GM15510 (cell line): ENCODE results near the gene SHISA3.

ENCODE experiments used
- POLR2A ChIP-seq: IDR thresholded peaks from 3 replicates; pipeline ENCODE4 v1.6.1; 2011; ENCODE audit warnings: borderline replicate concordance; ENCODE audit not compliant: insufficient read length; ENCODE audit errors: extremely low read depth

SHISA3 gene

DNA sequence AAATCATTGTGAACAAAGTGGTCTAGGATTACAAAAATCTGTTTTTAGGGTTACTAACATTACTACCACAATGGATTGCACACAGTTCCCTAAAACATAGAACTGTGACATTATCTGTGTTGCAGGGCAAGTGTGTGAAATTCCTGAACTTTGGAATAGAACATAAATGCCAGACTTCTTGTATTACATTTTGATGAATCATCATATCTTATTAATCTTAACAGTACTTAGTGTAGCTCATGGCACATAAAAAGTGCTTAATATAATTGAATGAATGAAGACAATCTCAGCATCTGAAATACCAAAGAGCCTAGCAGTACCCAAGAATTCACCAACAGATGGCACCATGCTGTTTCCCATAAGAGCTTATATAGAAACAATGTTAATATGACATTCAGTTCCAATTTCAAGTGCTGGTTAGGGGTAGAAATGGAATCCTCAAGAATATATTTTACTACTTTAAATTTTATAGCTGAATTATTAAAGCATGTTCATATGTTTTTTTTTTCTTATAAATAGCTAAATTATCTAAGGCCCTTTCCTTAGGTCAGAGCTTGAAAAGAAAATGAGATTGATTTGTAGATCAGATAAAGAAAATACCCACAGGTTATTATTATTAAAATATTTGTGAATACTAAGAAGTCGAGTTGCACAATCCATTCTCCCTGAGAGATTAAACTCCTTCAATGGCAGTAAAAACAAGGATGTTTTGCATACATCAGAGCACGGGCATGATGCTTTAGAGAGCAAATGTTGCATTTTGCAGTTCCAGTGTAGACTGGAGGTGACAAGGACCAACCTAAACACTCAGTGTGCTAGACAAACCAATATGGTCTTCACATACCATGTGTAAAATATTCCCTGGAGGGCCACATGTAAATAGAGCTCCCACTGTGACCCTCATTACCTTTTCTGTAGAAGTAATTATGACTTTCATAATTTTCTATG, 25.7 kb upstream of the SHISA3 start:
- no peak for TF ChIP-seq POLR2A

DNA sequence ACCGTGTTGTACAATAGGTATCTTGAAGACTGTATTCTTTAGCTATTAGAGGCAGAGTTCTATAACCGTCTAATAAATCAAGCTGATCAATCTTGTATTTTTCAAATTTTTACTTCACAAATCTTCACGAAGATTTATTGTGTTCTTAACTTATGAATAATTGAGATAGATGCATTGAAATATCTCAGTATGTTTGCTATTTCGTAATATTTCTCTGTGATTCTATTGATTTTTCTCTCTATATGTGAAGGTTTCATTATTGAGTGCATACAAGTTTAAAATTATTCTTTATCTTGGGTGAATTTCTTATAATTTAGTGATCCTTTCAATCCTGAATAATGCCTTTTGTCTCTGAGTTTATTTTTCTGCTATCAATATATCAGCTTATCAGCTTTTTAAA, 19.8 kb upstream of the SHISA3 start:
- no peak for TF ChIP-seq POLR2A

DNA sequence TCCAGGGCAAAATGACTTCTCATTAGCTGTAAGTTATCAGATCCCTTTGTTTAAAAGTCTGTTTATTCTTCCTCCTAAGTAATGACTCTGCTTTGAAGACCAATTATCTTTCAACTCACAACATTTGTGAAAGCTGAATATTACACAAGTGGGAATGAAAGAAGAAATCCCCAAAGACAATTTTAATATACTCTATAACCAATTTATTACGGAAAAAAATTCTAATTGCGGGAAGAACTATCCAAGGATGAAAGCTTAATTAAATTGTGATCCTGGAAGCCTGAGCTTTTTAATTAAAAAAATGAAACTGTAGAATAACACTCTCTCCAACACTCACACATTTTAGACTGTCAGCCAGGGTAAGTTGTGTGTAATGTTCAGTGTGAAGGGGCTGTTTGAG, 15.6 kb upstream of the SHISA3 start:
- no peak for TF ChIP-seq POLR2A

DNA sequence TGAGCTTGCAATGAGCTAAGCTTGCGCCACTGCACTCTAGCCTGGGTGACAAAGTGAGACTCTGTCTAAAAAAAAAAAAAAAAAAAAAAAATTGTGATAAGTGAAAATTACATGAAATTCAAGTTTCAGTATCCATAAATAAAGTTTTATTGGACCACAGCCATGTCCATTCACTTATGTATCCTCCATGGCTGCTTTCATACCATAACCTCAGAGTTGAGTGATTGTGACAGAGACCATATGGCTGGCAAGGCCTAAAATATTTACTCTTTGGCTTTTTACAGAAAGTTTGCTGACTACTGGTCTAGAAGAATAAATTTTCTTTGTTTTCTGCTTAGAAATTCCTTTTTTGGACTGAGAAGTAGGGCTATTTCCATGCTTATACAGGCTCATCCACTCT, 11.8 kb upstream of the SHISA3 start:
- no peak for TF ChIP-seq POLR2A

DNA sequence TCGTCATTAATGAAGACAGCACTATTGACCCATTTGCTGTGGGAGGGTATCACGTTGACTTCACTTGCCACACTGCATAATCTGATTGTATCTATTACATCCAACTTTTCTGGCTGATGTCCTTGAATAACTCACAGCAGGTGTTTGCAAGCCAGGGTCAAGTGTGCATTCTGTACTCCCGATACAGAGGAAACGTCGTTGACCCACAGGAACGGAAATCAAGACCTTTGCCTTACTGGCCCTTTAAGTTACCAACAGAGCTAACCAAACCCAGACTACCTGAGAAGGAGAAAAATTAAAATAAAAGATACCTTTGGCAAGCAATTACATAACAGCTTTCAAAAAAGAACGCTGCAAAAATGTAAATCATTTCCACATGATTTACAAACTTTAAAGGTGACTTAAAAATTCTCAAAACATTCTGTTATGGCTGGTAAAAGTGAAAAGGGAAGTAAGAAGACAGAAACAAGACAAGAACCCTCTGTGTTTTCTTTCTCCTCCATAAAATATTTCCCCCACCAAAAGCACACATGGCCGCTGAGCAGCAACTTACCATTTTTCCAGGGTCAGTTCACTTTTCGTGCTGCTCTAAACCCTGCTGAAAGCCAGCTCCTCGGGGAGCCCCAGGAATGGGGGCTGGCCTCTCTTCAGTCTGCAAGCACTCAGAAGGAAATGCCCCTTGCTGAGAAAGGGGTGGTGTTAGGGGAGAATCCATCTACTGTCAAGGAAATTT, 6.5 kb upstream of the SHISA3 start:
- TF ChIP-seq POLR2A = no peak

DNA sequence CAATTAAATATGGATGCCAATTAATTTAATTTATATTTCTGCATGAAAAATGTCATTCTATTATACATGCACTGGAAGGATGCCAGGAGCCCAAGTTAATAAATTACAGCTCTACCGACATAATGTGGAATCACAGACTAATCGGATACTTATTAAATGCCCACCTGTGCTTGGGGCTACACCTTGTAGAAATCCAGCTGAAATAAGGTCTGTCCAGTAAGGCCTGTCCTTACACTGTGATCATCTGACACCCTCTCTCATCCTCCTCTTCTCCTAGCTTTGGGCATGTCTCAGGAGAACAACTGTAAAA, 6.0 kb upstream of the SHISA3 start:
- TF ChIP-seq POLR2A = no peak

DNA sequence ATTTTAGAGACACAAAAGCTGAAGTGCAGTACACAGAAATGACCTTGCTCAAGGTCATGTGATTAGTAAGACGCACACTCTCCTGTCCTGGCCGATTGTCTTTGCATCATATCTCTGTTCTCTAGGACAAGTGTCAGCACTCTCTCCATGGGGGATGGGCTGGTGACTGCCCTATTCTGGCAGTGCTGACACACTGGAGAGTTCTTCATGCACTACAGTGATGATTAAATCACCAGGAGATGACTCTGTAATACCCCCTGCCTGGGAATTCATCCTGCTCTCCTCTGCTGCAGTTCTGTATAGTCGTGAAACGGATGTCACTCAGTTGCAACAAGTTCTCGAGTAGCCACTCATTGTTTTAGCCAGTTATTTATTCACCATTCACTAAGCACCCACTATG, 5.3 kb upstream of the SHISA3 start:
- TF ChIP-seq POLR2A = no peak

DNA sequence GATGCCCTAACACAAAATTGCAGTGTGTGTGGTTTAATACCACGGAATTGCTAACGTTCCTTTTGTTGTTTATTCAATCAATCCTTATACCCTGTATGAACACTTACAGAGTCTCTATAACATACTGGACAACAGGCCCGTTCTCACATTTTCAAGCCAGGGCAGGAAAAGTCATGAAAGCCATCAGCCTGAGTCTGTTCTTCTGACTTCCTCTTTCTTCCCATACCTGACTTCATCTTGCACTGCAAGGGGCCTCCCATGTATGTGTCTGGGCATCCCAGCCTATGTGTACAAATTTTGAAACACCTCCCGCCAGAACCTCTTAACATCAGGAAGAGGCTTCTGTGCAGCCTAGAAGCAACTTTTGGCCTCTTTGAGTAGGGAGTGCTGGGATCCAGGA, 4.9 kb upstream of the SHISA3 start:
- no peak for TF ChIP-seq POLR2A

DNA sequence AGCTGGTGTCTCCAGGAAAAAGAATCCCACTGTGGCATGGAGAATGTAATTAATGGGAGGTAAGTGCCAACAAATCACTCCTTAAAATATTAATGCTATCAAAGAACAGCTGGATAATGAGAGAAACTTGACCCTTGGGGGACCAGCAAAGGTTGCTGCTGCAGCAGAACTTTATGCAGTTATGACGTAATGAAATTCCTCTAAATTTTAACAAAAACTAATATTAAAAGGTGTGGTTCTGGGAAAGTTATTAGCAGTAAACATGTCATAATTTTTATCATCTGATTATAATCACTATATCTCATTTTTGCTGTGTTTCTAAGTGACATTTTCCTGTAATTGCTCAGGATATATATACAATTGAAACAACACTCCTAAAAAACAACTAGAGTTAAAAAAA, 1.7 kb upstream of the SHISA3 start:
- no peak for TF ChIP-seq POLR2A

DNA sequence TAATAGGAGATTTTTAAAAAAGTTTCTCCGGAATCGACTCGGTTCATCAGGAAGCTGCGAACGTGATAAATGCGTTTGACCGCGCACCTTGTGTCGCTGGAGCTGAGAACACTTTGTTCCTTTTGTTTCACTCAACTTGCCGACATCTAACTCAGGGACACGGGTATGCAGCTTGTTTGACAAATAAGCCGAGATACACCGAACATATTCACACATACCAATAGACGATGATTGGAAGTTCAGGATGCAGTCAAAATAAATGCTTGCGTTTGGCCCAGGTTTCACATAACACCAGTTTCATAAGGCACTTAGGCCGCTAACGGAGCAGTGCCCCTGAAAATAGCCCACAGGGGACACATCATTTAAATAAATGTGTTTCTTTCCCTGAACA, 932 bp upstream of the SHISA3 start:
- no peak for TF ChIP-seq POLR2A

DNA sequence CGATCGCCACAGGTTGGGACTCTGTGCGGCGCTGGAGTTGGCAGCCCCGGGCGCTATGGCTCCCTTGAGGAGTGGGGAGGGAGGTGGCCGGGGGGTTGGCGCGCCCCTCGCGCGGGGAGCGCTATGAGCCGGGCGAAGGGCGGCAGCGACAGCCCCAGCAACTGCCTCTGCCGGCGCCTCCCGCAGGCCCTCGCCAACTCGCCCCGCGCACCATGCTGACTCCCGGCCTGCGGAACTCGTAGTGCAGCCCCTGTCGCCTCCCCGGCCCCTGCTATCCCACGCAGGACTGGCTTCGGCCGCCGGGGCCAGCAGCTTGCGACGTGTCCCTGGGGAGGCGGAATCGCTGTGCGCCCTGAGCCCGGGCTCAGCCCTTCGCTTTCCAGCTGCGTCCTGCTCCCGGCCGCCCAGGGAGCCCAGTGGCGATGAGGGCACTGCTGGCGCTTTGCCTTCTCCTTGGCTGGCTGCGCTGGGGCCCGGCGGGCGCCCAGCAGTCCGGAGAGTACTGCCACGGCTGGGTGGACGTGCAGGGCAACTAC, 415 bp downstream of the SHISA3 start:
- no peak for TF ChIP-seq POLR2A

DNA sequence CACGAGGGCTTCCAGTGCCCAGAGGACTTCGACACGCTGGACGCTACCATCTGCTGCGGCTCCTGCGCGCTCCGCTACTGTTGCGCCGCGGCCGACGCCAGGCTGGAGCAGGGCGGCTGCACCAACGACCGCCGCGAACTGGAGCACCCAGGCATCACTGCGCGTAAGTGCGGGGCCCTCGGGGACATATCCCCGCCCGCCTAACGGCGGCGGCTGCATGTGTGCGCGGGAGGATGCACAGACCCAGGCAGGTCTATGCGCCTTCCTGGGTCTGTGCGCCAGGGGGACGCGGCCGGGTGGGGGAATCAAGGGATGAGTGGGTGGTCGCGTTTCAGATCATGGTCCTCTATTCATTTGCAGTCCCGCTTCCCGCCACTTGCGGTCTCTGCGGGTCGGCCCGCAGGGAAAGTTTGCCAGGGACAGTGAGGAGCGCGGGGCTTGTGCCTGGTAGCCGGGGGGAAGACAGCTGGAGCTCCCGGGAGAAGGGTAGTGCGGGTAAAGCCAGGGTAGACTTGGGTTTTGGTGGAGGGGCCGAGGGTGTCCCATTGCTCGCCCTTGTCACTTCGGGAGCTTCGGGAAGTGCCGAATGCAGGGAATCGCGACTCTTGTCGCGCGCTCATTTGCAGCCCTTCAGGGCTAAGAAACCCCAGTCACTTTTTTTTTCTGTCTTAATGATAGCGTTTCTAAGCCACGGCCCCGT, 1.0 kb downstream of the SHISA3 start:
- TF ChIP-seq POLR2A = no peak

DNA sequence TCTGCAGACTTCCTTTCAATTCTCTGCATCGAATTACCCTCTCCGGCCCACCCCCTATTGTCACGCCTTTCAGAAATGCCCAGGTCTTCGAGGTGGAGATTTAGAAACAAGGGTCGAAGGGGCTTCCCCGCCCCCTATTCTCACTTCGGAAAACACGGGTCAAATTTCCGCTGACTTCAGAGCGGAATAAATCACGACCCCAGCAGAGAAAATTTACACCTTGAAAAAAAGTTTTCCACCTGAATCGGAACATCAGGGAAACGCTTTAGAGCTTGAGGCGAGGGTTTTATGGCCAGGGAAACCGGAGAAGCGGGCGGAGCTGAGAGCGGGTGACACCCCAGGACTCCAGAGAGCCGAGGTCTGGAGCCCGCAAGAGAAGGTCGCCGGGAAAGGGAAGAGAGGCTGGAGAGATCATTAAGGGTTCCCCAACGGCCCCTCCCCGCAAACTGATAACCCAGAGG, 1.6 kb downstream of the SHISA3 start:
- TF ChIP-seq POLR2A = no peak

DNA sequence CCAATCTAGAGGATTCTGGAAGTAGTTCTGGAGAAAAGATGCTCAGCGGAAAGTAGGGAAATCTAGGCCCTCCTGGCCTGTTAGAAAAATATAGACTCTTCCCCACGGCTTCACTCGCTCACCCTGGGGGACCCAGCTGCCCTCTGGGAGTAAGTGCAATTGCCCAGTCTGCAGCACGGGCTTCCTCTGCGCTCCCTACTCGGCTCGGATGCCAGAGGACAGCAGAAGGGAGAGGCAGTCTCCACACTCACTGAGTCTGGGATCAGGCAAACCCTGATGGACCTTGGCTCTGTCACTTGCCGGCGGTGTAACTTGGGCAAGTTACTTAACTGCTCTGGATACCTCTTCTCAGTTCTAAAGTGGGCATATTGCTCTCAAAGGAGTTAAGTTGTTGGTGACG, 2.1 kb downstream of the SHISA3 start:
- no peak for TF ChIP-seq POLR2A

DNA sequence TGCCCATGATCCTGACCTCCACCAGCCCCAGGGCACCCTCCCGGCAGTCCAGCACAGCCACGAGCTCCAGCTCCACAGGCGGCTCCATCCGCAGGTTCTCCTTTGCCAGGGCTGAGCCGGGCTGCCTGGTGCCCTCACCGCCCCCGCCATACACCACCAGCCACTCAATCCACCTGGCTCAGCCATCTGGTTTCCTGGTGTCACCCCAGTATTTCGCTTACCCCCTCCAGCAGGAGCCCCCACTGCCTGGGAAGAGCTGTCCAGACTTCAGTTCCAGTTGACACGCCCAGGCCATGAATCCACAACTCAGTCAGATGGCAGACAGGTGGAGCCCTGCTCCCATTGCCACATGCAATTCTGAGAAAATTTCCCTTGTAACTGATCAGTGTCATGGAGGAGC, 3.9 kb downstream of the SHISA3 start:
- no peak for TF ChIP-seq POLR2A

DNA sequence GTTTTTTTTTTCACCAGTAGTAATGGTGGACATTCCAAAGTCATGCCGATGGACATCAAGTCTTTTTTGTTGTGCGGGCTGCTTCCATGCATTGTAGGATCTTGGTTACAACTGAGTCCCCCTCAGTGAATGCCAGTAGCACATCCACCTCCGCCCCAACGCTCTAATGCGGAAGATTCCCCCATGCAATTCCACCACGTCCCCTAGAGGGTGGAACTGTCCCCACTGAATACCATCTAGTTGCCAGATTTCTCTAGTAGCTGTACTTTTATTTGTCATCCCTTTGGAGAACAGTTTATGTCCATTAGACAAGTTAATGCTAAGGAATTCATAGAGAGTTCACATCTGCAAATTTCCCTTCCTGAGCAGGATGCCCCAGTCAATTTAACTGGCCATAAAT, 6.7 kb downstream of the SHISA3 start:
- no peak for TF ChIP-seq POLR2A

DNA sequence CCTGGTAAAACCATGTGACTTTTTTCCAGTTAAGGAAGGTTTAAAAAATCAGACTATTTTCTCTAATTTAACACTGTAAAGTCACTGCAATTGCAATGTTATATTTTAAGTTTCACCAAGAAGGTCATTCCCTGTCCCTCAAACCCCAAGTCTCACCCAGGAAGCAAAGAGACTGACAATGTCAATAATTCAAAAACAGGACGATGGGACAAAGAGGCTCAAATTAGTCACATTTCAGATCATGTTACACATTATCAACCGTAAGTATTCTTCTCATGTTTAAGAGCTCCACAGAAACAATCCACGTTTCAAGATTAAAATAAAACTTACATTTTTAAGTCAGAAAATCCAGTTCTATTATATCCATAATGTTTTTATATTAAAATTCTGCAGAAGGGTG, 13.2 kb downstream of the SHISA3 start:
- no peak for TF ChIP-seq POLR2A
